K562 (cell line): Measurements from ENCODE around the gene TCEAL1. TPM values are rescaled to one million over a fixed set of nuclear protein-coding genes. Genes with fewer than 3 reads are reported as not detected.

Experiments
- ATAC-seq: fragments of 200-7000 bp; cut with Tn5 transposase; 3 replicates; pipeline ENCODE4 v1.9.1; 2020; ENCODE audit warnings: moderate library complexity
- BruUV-seq: library from RNA; stranded (reverse); fragments of 400-500 nt; replicated peaks from 2 replicates; lab custom pipeline; 2021; lab: Mats Ljungman, UMichigan
- CTCF ChIA-PET: fragments of 300-600 bp; formaldehyde crosslinking; extraction: SDS; loops from one replicate; lab custom pipeline; 2021; ENCODE audit warnings: low intra/inter-chr PET ratio; lab: Yijun Ruan, JAX
- POLR2A ChIA-PET: fragments of 300-600, 350-650 bp; sonication (Branson Sonifier 250); formaldehyde crosslinking; extraction: SDS; loops from one replicate; lab custom pipeline; 2021; ENCODE audit warnings: antibody characterized with exemption, inconsistent platforms; lab: Yijun Ruan, JAX
- DNase-seq, 4 experiments: peaks; one replicate each; pipeline versions ENCODE4 v3.0.0 to v3.0.0-alpha.2; 2011 to 2018; ENCODE audit warnings: low spot score in 3 of 4, mixed read lengths in 3 of 4; ENCODE audit errors: extremely low read depth in 1 of 4
- FAIRE-seq: peaks from 2 replicates; lab custom pipeline; 2011; peaks lifted over from hg19 to GRCh38; lab: Jason Lieb, UNC
- H2AFZ ChIP-seq: 2 replicates; pipeline ENCODE4 v1.6.0; 2011; ENCODE audit warnings: low read depth, low read length, control low read depth, inconsistent platforms
- H3K27ac ChIP-seq: fragments of 200-600 bp; 3 replicates; pipeline ENCODE4 v1.8.0; 2011; ENCODE audit warnings: low read depth, mild to moderate bottlenecking, control low read depth, inconsistent platforms, low read length, moderate library complexity, mixed read lengths; ENCODE audit errors: extremely low read depth
- H3K27me3 ChIP-seq, 2 experiments: fragments of 300-600 bp in 1 of 2; 2 replicates in 1 of 2; 3 replicates in 1 of 2; pipeline versions ENCODE4 v1.6.0 to v1.8.0; 2011; ENCODE audit warnings: inconsistent platforms in 2 of 2, low read length in 2 of 2, mild to moderate bottlenecking in 1 of 2, mixed read lengths in 1 of 2, moderate library complexity in 1 of 2; ENCODE audit not compliant: control insufficient read depth in 2 of 2, insufficient read depth in 2 of 2
- H3K36me3 ChIP-seq: fragments of 300-600 bp; 3 replicates; pipeline ENCODE4 v1.8.0; 2011; ENCODE audit warnings: mild to moderate bottlenecking, low read length, inconsistent platforms; ENCODE audit not compliant: control insufficient read depth, insufficient read depth
- H3K4me1 ChIP-seq, 2 experiments: fragments of 200-600 bp in 1 of 2; replicated peaks in 1 of 2; 2 replicates in 1 of 2; 3 replicates in 1 of 2; pipeline versions ENCODE4 v1.5.1 to v1.8.0; 2011; ENCODE audit warnings: inconsistent platforms in 2 of 2, low read length in 2 of 2, mild to moderate bottlenecking in 1 of 2, mixed read lengths in 1 of 2, moderate library complexity in 1 of 2; ENCODE audit not compliant: control insufficient read depth in 2 of 2, insufficient read depth in 2 of 2
- H3K4me2 ChIP-seq: 2 replicates; pipeline ENCODE4 v1.6.1; 2011; ENCODE audit warnings: low read length, control low read depth, inconsistent platforms, mixed read lengths; ENCODE audit not compliant: insufficient read depth
- H3K4me3 ChIP-seq: fragments of 200-600 bp; sonication (generic), shearing (Covaris generic); 2 replicates; pipeline ENCODE4 v1.5.1; 2016; ENCODE audit warnings: control low read depth, inconsistent platforms
- H3K79me2 ChIP-seq: fragments of 200-600 bp; 3 replicates; pipeline ENCODE4 v1.8.0; 2011; ENCODE audit warnings: low read length, inconsistent platforms; ENCODE audit not compliant: control insufficient read depth, insufficient read depth
- H3K9ac ChIP-seq, 2 experiments: 2 replicates each; pipeline versions ENCODE4 v1.6.0 to v1.6.1; 2011; ENCODE audit warnings: low read depth in 2 of 2, low read length in 2 of 2, control low read depth in 1 of 2, inconsistent platforms in 1 of 2, mild to moderate bottlenecking in 1 of 2, mixed read lengths in 1 of 2; ENCODE audit not compliant: insufficient read depth in 1 of 2
- H3K9me1 ChIP-seq: one replicate; pipeline ENCODE4 v1.6.0; 2011; ENCODE audit warnings: inconsistent platforms, mild to moderate bottlenecking, low read length, moderate library complexity; ENCODE audit not compliant: control insufficient read depth, insufficient read depth
- H3K9me3 ChIP-seq: replicated peaks from 2 replicates; pipeline ENCODE4 v1.5.1; 2011; ENCODE audit warnings: low read depth, low read length, inconsistent platforms; ENCODE audit not compliant: control insufficient read depth, insufficient read depth
- H4K20me1 ChIP-seq: replicated peaks from 2 replicates; pipeline ENCODE4 v1.6.1; 2011; ENCODE audit warnings: low read length, inconsistent platforms, mixed read lengths; ENCODE audit not compliant: control insufficient read depth, insufficient read depth
- ATF1 ChIP-seq, 2 experiments: fragments of 450-650 bp in 1 of 2; IDR thresholded peaks; 2 replicates each; pipeline ENCODE4 v1.6.1; 2016; ENCODE audit warnings: missing compliant biosample characterization in 1 of 2, missing genetic modification characterization in 1 of 2
- HMG20B ChIP-seq: fragments of 250-450 bp; sonication (Bioruptor Pico); IDR thresholded peaks from 2 replicates; pipeline ENCODE4 v1.5.0; 2021; ENCODE audit warnings: mild to moderate bottlenecking
- POLR3G ChIP-seq: IDR thresholded peaks from 2 replicates; pipeline ENCODE4 v1.6.1; 2011; ENCODE audit not compliant: insufficient read length, insufficient replicate concordance; ENCODE audit errors: extremely low read depth
- SPI1 ChIP-seq: IDR thresholded peaks from 2 replicates; pipeline ENCODE4 v1.6.1; 2011; ENCODE audit warnings: low read depth, low read length, control low read depth, borderline replicate concordance
- ZBTB17 ChIP-seq: fragments of 450-650 bp; formaldehyde crosslinking; IDR thresholded peaks from 2 replicates; pipeline ENCODE4 v1.4.0; 2020; ENCODE audit warnings: mild to moderate bottlenecking
- ZNF174 ChIP-seq: fragments of 250-450 bp; sonication (Bioruptor Pico); IDR thresholded peaks from 2 replicates; pipeline ENCODE4 v1.4.0; 2020; ENCODE audit warnings: mild to moderate bottlenecking
- ZNF384 ChIP-seq: IDR thresholded peaks from 2 replicates; pipeline ENCODE4 v1.6.1; 2012; ENCODE audit warnings: low read depth, low read length, improper control_type of control experiment
- ZNF507 ChIP-seq: conservative IDR thresholded peaks from 2 replicates; pipeline ENCODE4 v1.6.1; 2017; ENCODE audit warnings: missing genetic modification characterization, missing compliant biosample characterization
- ZNF707 ChIP-seq: fragments of 250-450 bp; sonication (Bioruptor Pico); conservative IDR thresholded peaks from 2 replicates; pipeline ENCODE4 v1.8.0; 2022; ENCODE audit warnings: inconsistent platforms, mild to moderate bottlenecking, moderate library complexity
- WGBS: fragments of 100-300 bp; shearing (Covaris generic); methylation state at CpG from one replicate; pipeline ENCODE4 v1.1.6; 2016; ENCODE audit warnings: low coverage, mixed read lengths; ENCODE audit not compliant: insufficient coverage; ENCODE audit errors: missing lambda C conversion rate; 5-methylcytosine and 5-hydroxymethylcytosine counted together
- in situ Hi-C: fragments of 300-500 bp; cut with MboI; formaldehyde crosslinking; loops from 4 replicates; pipeline ENCODE4 v1.15.0; 2018; ENCODE audit warnings: inconsistent platforms, mixed read lengths
- intact Hi-C: fragments of 100-400 bp; cut with micrococcal nuclease; formaldehyde crosslinking; loops from 2 replicates; pipeline ENCODE4 v1.14.2; 2022
- polyA plus RNA-seq, 8 experiments: library from polyadenylated mRNA; depleted of rRNA in 4 of 8; stranded (reverse) in 5 of 8; unstranded in 3 of 8; fragments of >200 nt; fragmentation: Nextera tagmentation in 2 of 8; fragmentation: Illumina TruSeq in 1 of 8; extraction: Ambion mirVana in 2 of 8; extraction: Trizol in 1 of 8; gene quantifications; 2 replicates each; pipeline versions ENCODE4 v1.2.1 to v1.2.3, GENCODE V29; 2011 to 2014; ENCODE audit warnings: inconsistent platforms in 1 of 8, missing spikeins in 1 of 8
- total RNA-seq, 7 experiments: library from RNA; depleted of rRNA in 6 of 7; stranded (reverse); fragments of >200 nt in 6 of 7; fragmentation: Illumina TruSeq in 2 of 7; extraction: Trizol in 2 of 7; gene quantifications; 2 replicates each; pipeline versions ENCODE4 v1.2.1 to v1.2.3, GENCODE V29; 2011 to 2021; ENCODE audit warnings: low replicate concordance in 1 of 7
- TF ChIP-seq, protein P1 (sequence below): sonication (generic); formaldehyde crosslinking; IDR thresholded peaks from 2 replicates; pipeline ENCODE4 v1.4.0; 2020; ENCODE audit warnings: mild to moderate bottlenecking, missing genetic modification reagents
- TF ChIP-seq, protein P2 (sequence below): fragments of 450-650 bp; IDR thresholded peaks from 2 replicates; pipeline ENCODE4 v1.6.1; 2018; ENCODE audit warnings: mild to moderate bottlenecking, low read depth; ENCODE audit not compliant: partially characterized antibody
- TF ChIP-seq, protein P3 (sequence below), 2 experiments: fragments of 450-650 bp; IDR thresholded peaks; 2 replicates each; pipeline ENCODE4 v1.6.1; 2018; ENCODE audit warnings: mild to moderate bottlenecking in 2 of 2, low read depth in 1 of 2; ENCODE audit not compliant: partially characterized antibody in 2 of 2

Gene TCEAL1
- total and polyA plus RNA-seq, 9 of the 15 experiments (the other 6 are each of a cell fraction or from before 2014, with no cell fraction given): 2.1 to 5.3 (median 4.0) TPM

DNA sequence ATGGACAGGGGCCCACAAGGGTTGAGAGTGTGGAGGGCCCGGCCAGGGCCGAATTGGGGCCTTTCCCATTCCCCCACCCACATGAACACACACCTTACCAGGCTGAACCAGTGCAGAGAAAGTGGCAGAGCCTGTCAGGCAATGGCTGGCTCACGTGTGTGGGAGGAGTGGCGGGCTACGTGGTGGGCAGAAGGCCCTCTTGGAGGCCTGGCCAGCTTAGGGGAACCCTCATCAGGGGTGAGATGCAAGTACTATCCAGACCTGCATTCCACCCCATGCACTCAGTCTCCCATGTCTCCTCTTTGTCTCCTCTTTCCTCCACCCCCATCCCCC, 42.5 kb upstream of the TCEAL1 start:
- no peak for DNase-seq
- H3K9me3 ChIP-seq: no peaks in the 10 kb centered on the region
- H2AFZ ChIP-seq: 0 out of 2 replicates have a peak overlapping the region, but pooled peaks have one; percentile 55
- H3K4me2 ChIP-seq: no peak overlapping the region
- in situ Hi-C loops: no loop called here
- H3K9me1 ChIP-seq: no peaks in the 10 kb centered on the region
- H3K4me3 ChIP-seq: no peak overlapping the region
- H4K20me1 ChIP-seq: no peaks in the 10 kb centered on the region
- WGBS: 17% methylated on average over 5 of the region's 5 CpGs
- CTCF ChIA-PET: no interaction called here
- 0 out of 5 replicates have a peak, but pooled peaks cover 0 to 6% of the 10 kb centered on the region in 2 experiments for H3K27me3 ChIP-seq
- H3K4me1 ChIP-seq: peaks cover 0 to 5% of the 10 kb centered on the region in 2 experiments; a peak in 3 of 5 replicates
- no peaks in the 10 kb centered on the region for H3K79me2 ChIP-seq
- H3K36me3 ChIP-seq: no peaks in the 10 kb centered on the region
- H3K9ac ChIP-seq: no peak overlapping the region; a peak in 1 of 4 replicates
- ATAC-seq: peak; percentile 25; the same call in 1 of the 3 replicates
- H3K27ac ChIP-seq: no peak overlapping the region
- no TSS peak for BruUV-seq
- no peak for FAIRE-seq
- intact Hi-C loops: no loop called here
- POLR2A ChIA-PET: no interaction called here
- TF ChIP-seq HMG20B (no peak), ZNF384 (no peak), POLR3G (no peak), ZNF507 (tag) (no peak), SPI1 (no peak), ZNF707 (CRISPR knock-in tag) (no peak), ZNF174 (no peak), ZBTB17 (CRISPR knock-in tag) (no peak), ATF1 (CRISPR knock-in tag; IDR thresholded peaks at IDR 0.05) (no peak), ATF1 (tag; IDR thresholded peaks at IDR 0.05) (no peak)
- TF ChIP-seq, protein P1, sequence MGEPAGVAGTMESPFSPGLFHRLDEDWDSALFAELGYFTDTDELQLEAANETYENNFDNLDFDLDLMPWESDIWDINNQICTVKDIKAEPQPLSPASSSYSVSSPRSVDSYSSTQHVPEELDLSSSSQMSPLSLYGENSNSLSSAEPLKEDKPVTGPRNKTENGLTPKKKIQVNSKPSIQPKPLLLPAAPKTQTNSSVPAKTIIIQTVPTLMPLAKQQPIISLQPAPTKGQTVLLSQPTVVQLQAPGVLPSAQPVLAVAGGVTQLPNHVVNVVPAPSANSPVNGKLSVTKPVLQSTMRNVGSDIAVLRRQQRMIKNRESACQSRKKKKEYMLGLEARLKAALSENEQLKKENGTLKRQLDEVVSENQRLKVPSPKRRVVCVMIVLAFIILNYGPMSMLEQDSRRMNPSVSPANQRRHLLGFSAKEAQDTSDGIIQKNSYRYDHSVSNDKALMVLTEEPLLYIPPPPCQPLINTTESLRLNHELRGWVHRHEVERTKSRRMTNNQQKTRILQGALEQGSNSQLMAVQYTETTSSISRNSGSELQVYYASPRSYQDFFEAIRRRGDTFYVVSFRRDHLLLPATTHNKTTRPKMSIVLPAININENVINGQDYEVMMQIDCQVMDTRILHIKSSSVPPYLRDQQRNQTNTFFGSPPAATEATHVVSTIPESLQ (CRISPR knock-in tag): no peak
- TF ChIP-seq, protein P2, sequence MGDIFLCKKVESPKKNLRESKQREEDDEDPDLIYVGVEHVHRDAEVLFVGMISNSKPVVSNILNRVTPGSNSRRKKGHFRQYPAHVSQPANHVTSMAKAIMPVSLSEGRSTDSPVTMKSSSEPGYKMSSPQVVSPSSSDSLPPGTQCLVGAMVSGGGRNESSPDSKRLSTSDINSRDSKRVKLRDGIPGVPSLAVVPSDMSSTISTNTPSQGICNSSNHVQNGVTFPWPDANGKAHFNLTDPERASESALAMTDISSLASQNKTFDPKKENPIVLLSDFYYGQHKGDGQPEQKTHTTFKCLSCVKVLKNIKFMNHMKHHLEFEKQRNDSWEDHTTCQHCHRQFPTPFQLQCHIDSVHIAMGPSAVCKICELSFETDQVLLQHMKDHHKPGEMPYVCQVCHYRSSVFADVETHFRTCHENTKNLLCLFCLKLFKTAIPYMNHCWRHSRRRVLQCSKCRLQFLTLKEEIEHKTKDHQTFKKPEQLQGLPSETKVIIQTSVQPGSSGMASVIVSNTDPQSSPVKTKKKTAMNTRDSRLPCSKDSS: no peak
- TF ChIP-seq, protein P3, sequence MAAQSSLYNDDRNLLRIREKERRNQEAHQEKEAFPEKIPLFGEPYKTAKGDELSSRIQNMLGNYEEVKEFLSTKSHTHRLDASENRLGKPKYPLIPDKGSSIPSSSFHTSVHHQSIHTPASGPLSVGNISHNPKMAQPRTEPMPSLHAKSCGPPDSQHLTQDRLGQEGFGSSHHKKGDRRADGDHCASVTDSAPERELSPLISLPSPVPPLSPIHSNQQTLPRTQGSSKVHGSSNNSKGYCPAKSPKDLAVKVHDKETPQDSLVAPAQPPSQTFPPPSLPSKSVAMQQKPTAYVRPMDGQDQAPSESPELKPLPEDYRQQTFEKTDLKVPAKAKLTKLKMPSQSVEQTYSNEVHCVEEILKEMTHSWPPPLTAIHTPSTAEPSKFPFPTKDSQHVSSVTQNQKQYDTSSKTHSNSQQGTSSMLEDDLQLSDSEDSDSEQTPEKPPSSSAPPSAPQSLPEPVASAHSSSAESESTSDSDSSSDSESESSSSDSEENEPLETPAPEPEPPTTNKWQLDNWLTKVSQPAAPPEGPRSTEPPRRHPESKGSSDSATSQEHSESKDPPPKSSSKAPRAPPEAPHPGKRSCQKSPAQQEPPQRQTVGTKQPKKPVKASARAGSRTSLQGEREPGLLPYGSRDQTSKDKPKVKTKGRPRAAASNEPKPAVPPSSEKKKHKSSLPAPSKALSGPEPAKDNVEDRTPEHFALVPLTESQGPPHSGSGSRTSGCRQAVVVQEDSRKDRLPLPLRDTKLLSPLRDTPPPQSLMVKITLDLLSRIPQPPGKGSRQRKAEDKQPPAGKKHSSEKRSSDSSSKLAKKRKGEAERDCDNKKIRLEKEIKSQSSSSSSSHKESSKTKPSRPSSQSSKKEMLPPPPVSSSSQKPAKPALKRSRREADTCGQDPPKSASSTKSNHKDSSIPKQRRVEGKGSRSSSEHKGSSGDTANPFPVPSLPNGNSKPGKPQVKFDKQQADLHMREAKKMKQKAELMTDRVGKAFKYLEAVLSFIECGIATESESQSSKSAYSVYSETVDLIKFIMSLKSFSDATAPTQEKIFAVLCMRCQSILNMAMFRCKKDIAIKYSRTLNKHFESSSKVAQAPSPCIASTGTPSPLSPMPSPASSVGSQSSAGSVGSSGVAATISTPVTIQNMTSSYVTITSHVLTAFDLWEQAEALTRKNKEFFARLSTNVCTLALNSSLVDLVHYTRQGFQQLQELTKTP (IDR thresholded peaks at IDR 0.05; ENCODE audit: low read depth in 1 of 2, partially characterized antibody in 2 of 2): no peak
